HepG2 (cell line): ENCODE measurements around the gene HAP1. TPM values are rescaled to one million over a fixed set of nuclear protein-coding genes. Genes with fewer than 3 reads are reported as not detected.
A peak's percentile ranks its signal among the peaks of the same experiment; 100 is the strongest.

Experiments used
- ARNT ChIP-seq: fragments of 450-650 bp; IDR thresholded peaks from 2 replicates; pipeline ENCODE4 v1.6.1; 2017
- CEBPG ChIP-seq: IDR thresholded peaks from 2 replicates; pipeline ENCODE4 v1.6.1; 2016
- EED ChIP-seq: sonication (generic); formaldehyde crosslinking; IDR thresholded peaks from 2 replicates; pipeline ENCODE4 v1.5.0; 2020; ENCODE audit warnings: mild to moderate bottlenecking, missing genetic modification reagents
- ETV5 ChIP-seq: IDR thresholded peaks from 2 replicates; pipeline ENCODE4 v1.6.1; 2018; ENCODE audit warnings: missing biosample characterization, missing genetic modification reagents, inconsistent platforms, borderline replicate concordance
- FOSL2 ChIP-seq: sonication (generic); formaldehyde crosslinking; IDR thresholded peaks from 2 replicates; pipeline ENCODE4 v1.4.0; 2020; ENCODE audit warnings: missing genetic modification reagents
- FOXK1 ChIP-seq: sonication (generic); formaldehyde crosslinking; IDR thresholded peaks from 2 replicates; pipeline ENCODE4 v1.4.0; 2020; ENCODE audit warnings: low read depth, missing genetic modification reagents, borderline replicate concordance
- HOXA3 ChIP-seq: sonication (generic); formaldehyde crosslinking; IDR thresholded peaks from 2 replicates; pipeline ENCODE4 v1.5.0; 2020; ENCODE audit warnings: missing genetic modification reagents
- MEIS1 ChIP-seq: sonication (generic); formaldehyde crosslinking; IDR thresholded peaks from 2 replicates; pipeline ENCODE4 v1.9.0; 2021; ENCODE audit warnings: mild to moderate bottlenecking, missing genetic modification reagents, moderate library complexity, borderline replicate concordance
- MLLT10 ChIP-seq: sonication (generic); formaldehyde crosslinking; IDR thresholded peaks from 2 replicates; pipeline ENCODE4 v1.4.0; 2020; ENCODE audit warnings: missing genetic modification reagents
- MTF2 ChIP-seq: sonication (generic); formaldehyde crosslinking; IDR thresholded peaks from 2 replicates; pipeline ENCODE4 v1.5.0; 2020; ENCODE audit warnings: missing genetic modification reagents, borderline replicate concordance
- PHF8 ChIP-seq: sonication (generic); formaldehyde crosslinking; IDR thresholded peaks from 2 replicates; pipeline ENCODE4 v1.5.0; 2020; ENCODE audit warnings: missing genetic modification reagents
- RBM39 ChIP-seq: fragments of 200-400 bp; formaldehyde crosslinking; IDR thresholded peaks from one replicate; pipeline ENCODE4 v1.6.1; 2018; ENCODE audit warnings: antibody characterized with exemption, mild to moderate bottlenecking, low read depth, low read length; ENCODE audit not compliant: poor library complexity, severe bottlenecking
- RCOR2 ChIP-seq: IDR thresholded peaks from 2 replicates; pipeline ENCODE4 v1.6.1; 2016; ENCODE audit warnings: missing biosample characterization, missing genetic modification reagents
- ZNF337 ChIP-seq: sonication (generic); formaldehyde crosslinking; IDR thresholded peaks from 2 replicates; pipeline ENCODE4 v1.5.1; 2020; ENCODE audit warnings: missing genetic modification reagents, low read depth, mild to moderate bottlenecking, borderline replicate concordance
- ZNF737 ChIP-seq: sonication (generic); formaldehyde crosslinking; IDR thresholded peaks from 2 replicates; pipeline ENCODE4 v1.5.0; 2020; ENCODE audit warnings: missing genetic modification reagents, mild to moderate bottlenecking, borderline replicate concordance
- ZNF749 ChIP-seq: sonication (generic); formaldehyde crosslinking; IDR thresholded peaks from 2 replicates; pipeline ENCODE4 v1.8.0; 2022; ENCODE audit warnings: mild to moderate bottlenecking, missing genetic modification reagents, moderate library complexity, borderline replicate concordance
- polyA plus RNA-seq, 8 experiments: library from polyadenylated mRNA; depleted of rRNA in 3 of 8; stranded (reverse) in 7 of 8; unstranded in 1 of 8; fragments of >200 nt; fragmentation: Illumina TruSeq in 4 of 8; extraction: Trizol in 4 of 8; gene quantifications; 2 replicates each; pipeline versions ENCODE4 v1.2.1 to v1.2.3, GENCODE V29; 2011 to 2016; ENCODE audit warnings: low read depth in 4 of 8, missing spikeins in 1 of 8, mixed read lengths in 1 of 8; ENCODE audit not compliant: insufficient read depth in 1 of 8
- total RNA-seq, 5 experiments: library from RNA; depleted of rRNA; stranded (reverse); fragments of >200 nt; fragmentation: Illumina TruSeq; extraction: Trizol; gene quantifications; 2 replicates each; pipeline ENCODE4 v1.2.3, GENCODE V29; 2016; ENCODE audit warnings: low read depth in 1 of 5
- TF ChIP-seq, protein P1 (sequence below): sonication (generic); formaldehyde crosslinking; IDR thresholded peaks from 2 replicates; pipeline ENCODE4 v1.5.0; 2020; ENCODE audit warnings: missing genetic modification reagents
- TF ChIP-seq, protein P2 (sequence below): sonication (generic); formaldehyde crosslinking; IDR thresholded peaks from 2 replicates; pipeline ENCODE4 v1.8.1; 2023; ENCODE audit warnings: missing genetic modification reagents, mild to moderate bottlenecking, borderline replicate concordance
- TF ChIP-seq, protein P3 (sequence below), 2 experiments: sonication (generic) in 1 of 2; formaldehyde crosslinking in 1 of 2; IDR thresholded peaks; 2 replicates each; pipeline versions ENCODE4 v1.5.1 to v1.6.1; 2011 to 2020; ENCODE audit warnings: borderline replicate concordance in 1 of 2, low read depth in 1 of 2, low read length in 1 of 2, mild to moderate bottlenecking in 1 of 2, missing genetic modification reagents in 1 of 2, moderate library complexity in 1 of 2
- TF ChIP-seq, protein P4 (sequence below): sonication (generic); formaldehyde crosslinking; IDR thresholded peaks from 2 replicates; pipeline ENCODE4 v1.4.0; 2020; ENCODE audit warnings: mild to moderate bottlenecking, low read depth, missing genetic modification reagents
- TF ChIP-seq, protein P5 (sequence below): fragments of 450-650 bp; IDR thresholded peaks from 2 replicates; pipeline ENCODE4 v1.6.1; 2016
- TF ChIP-seq, protein P6 (sequence below): sonication (generic); formaldehyde crosslinking; IDR thresholded peaks from 2 replicates; pipeline ENCODE4 v1.4.0; 2020; ENCODE audit warnings: missing genetic modification reagents

HAP1 gene
- total and polyA plus RNA-seq, 2 of the 13 experiments (the other 11 are each of a cell fraction or from before 2014, with no cell fraction given) = 0.07 TPM

DNA sequence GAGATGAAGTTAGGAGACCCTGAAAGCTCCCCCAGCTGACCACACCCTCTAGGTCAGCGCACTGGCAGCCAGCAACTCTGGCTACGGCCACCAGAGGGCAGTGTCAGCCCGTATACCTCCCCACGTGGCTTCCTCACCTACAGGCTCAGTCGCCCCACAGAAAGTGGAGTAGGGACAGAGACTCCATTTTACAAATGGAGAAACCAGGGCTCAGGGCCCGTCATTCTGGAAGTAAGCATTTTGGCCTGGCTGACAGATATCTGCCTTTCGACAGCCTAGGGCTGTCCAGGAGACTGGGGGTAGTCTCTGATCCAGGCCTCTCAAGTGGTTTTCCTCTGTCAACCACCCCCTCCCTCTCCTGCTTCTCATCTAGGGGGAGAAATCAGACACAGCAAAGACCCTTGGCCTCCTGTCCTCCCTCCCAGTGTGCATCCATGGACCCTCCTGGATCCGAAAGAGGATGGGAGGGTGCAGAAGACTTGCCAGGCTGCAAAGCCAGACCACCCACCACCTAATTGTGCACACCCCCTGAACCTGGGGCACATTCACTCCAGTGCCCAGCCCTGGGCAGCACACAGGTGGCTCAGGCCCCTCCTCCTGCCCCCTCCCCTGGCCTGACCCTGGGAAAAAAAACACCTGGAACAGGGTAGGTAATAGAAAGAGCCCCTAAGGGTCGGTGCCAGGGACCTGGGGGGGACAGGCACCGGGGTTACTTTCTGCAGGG, 3.8 kb upstream of the HAP1 start (continued):
- TF ChIP-seq ETV5 (CRISPR knock-in tag) (peak; percentile 50; the same call in 1 of the 2 replicates), CEBPG (CRISPR knock-in tag) (peak; percentile 26; the same call in 1 of the 2 replicates), MTF2 (CRISPR knock-in tag) (no peak), FOXK1 (CRISPR knock-in tag) (peak; percentile 41; the same call in 1 of the 2 replicates), ZNF337 (CRISPR knock-in tag) (0 out of 2 replicates have a peak, but pooled peaks have one; percentile 27), MEIS1 (CRISPR knock-in tag) (0 out of 2 replicates have a peak, but pooled peaks have one; percentile 58), FOSL2 (CRISPR knock-in tag) (peak; percentile 55), PHF8 (CRISPR knock-in tag) (no peak), HOXA3 (peak; percentile 77; the same call in 1 of the 2 replicates), RCOR2 (CRISPR knock-in tag) (0 out of 2 replicates have a peak, but pooled peaks have one; percentile 21), MLLT10 (CRISPR knock-in tag) (no peak), EED (CRISPR knock-in tag) (no peak), RBM39 (no peak), ARNT (no peak), ZNF749 (CRISPR knock-in tag) (no peak), ZNF737 (CRISPR knock-in tag) (no peak)
- TF ChIP-seq, protein P1, sequence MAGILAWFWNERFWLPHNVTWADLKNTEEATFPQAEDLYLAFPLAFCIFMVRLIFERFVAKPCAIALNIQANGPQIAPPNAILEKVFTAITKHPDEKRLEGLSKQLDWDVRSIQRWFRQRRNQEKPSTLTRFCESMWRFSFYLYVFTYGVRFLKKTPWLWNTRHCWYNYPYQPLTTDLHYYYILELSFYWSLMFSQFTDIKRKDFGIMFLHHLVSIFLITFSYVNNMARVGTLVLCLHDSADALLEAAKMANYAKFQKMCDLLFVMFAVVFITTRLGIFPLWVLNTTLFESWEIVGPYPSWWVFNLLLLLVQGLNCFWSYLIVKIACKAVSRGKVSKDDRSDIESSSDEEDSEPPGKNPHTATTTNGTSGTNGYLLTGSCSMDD (CRISPR knock-in tag) = no peak
- TF ChIP-seq, protein P2, sequence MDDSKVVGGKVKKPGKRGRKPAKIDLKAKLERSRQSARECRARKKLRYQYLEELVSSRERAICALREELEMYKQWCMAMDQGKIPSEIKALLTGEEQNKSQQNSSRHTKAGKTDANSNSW (CRISPR knock-in tag) = no peak
- TF ChIP-seq, protein P3, sequence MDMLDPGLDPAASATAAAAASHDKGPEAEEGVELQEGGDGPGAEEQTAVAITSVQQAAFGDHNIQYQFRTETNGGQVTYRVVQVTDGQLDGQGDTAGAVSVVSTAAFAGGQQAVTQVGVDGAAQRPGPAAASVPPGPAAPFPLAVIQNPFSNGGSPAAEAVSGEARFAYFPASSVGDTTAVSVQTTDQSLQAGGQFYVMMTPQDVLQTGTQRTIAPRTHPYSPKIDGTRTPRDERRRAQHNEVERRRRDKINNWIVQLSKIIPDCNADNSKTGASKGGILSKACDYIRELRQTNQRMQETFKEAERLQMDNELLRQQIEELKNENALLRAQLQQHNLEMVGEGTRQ (IDR thresholded peaks at IDR 0.05; ENCODE audit: low read depth, low read length) = peak; percentile 48
- TF ChIP-seq, protein P3 (CRISPR knock-in tag; IDR thresholded peaks at IDR 0.05; ENCODE audit: borderline replicate concordance) = no peak
- TF ChIP-seq, protein P4, sequence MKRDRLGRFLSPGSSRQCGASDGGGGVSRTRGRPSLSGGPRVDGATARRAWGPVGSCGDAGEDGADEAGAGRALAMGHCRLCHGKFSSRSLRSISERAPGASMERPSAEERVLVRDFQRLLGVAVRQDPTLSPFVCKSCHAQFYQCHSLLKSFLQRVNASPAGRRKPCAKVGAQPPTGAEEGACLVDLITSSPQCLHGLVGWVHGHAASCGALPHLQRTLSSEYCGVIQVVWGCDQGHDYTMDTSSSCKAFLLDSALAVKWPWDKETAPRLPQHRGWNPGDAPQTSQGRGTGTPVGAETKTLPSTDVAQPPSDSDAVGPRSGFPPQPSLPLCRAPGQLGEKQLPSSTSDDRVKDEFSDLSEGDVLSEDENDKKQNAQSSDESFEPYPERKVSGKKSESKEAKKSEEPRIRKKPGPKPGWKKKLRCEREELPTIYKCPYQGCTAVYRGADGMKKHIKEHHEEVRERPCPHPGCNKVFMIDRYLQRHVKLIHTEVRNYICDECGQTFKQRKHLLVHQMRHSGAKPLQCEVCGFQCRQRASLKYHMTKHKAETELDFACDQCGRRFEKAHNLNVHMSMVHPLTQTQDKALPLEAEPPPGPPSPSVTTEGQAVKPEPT (CRISPR knock-in tag) = 0 out of 2 replicates have a peak, but pooled peaks have one; percentile 35
- TF ChIP-seq, protein P5, sequence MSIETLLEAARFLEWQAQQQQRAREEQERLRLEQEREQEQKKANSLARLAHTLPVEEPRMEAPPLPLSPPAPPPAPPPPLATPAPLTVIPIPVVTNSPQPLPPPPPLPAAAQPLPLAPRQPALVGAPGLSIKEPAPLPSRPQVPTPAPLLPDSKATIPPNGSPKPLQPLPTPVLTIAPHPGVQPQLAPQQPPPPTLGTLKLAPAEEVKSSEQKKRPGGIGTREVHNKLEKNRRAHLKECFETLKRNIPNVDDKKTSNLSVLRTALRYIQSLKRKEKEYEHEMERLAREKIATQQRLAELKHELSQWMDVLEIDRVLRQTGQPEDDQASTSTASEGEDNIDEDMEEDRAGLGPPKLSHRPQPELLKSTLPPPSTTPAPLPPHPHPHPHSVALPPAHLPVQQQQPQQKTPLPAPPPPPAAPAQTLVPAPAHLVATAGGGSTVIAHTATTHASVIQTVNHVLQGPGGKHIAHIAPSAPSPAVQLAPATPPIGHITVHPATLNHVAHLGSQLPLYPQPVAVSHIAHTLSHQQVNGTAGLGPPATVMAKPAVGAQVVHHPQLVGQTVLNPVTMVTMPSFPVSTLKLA = peak; percentile 26; the same call in 1 of the 2 replicates
- TF ChIP-seq, protein P6, sequence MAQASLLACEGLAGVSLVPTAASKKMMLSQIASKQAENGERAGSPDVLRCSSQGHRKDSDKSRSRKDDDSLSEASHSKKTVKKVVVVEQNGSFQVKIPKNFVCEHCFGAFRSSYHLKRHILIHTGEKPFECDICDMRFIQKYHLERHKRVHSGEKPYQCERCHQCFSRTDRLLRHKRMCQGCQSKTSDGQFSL = peak; percentile 38; the same call in 1 of the 2 replicates
